Ishikawa (cell line): Measurements from ENCODE around the gene P3H1.

ENCODE experiments used
- CEBPB ChIP-seq: IDR thresholded peaks from 2 replicates; pipeline ENCODE4 v1.6.1; 2012
- CREB1 ChIP-seq: IDR thresholded peaks from 2 replicates; pipeline ENCODE4 v1.6.1; 2012; ENCODE audit warnings: low read depth
- EP300 ChIP-seq: IDR thresholded peaks from 2 replicates; pipeline ENCODE4 v1.6.1; 2012; ENCODE audit warnings: borderline replicate concordance
- TCF12 ChIP-seq: IDR thresholded peaks from 2 replicates; pipeline ENCODE4 v1.6.1; 2012; ENCODE audit warnings: low read depth
- TF ChIP-seq, protein P1 (sequence below): IDR thresholded peaks from 2 replicates; pipeline ENCODE4 v1.6.1; 2012
- TF ChIP-seq, protein P2 (sequence below): IDR thresholded peaks from 2 replicates; pipeline ENCODE4 v1.6.1; 2012; ENCODE audit warnings: low read depth, mild to moderate bottlenecking

DNA sequence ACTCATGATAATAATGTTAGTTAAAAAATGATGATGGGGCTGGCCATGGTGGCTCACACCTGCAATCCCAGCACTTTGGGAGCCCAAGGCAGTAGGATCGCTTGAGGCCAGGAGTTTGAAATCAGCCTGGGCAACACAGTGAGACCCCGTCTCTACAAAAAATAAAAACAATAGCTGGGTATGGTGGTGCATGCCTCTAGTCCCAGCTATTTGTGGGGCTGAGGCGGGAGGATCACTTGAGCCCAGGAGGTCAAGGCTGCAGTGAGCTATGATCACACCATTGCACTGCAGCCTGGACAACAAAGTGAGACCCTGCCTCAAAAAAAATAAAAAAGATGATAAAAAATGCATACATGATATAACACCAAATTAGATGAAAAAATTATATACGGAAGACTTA is 5.3 kb downstream of the P3H1 start:
- TF ChIP-seq CREB1 (no peak), TCF12 (no peak), EP300 (no peak), CEBPB (no peak)
- TF ChIP-seq, protein P1, sequence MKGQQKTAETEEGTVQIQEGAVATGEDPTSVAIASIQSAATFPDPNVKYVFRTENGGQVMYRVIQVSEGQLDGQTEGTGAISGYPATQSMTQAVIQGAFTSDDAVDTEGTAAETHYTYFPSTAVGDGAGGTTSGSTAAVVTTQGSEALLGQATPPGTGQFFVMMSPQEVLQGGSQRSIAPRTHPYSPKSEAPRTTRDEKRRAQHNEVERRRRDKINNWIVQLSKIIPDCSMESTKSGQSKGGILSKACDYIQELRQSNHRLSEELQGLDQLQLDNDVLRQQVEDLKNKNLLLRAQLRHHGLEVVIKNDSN = no peak
- TF ChIP-seq, protein P2, sequence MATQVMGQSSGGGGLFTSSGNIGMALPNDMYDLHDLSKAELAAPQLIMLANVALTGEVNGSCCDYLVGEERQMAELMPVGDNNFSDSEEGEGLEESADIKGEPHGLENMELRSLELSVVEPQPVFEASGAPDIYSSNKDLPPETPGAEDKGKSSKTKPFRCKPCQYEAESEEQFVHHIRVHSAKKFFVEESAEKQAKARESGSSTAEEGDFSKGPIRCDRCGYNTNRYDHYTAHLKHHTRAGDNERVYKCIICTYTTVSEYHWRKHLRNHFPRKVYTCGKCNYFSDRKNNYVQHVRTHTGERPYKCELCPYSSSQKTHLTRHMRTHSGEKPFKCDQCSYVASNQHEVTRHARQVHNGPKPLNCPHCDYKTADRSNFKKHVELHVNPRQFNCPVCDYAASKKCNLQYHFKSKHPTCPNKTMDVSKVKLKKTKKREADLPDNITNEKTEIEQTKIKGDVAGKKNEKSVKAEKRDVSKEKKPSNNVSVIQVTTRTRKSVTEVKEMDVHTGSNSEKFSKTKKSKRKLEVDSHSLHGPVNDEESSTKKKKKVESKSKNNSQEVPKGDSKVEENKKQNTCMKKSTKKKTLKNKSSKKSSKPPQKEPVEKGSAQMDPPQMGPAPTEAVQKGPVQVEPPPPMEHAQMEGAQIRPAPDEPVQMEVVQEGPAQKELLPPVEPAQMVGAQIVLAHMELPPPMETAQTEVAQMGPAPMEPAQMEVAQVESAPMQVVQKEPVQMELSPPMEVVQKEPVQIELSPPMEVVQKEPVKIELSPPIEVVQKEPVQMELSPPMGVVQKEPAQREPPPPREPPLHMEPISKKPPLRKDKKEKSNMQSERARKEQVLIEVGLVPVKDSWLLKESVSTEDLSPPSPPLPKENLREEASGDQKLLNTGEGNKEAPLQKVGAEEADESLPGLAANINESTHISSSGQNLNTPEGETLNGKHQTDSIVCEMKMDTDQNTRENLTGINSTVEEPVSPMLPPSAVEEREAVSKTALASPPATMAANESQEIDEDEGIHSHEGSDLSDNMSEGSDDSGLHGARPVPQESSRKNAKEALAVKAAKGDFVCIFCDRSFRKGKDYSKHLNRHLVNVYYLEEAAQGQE = no peak
